ENCODE data around the gene FEZF1. TPM values are rescaled to one million over a fixed set of nuclear protein-coding genes. Genes with fewer than 3 reads are reported as not detected.

The FEZF1 gene
- total RNA-seq, 1 donor from 2014 or later: not detected

- TF ChIP-seq CTCF (IDR thresholded peaks at IDR 0.05; ENCODE audit: insufficient read depth, low read length, poor library complexity, severe bottlenecking): no peak
- Histone ChIP-seq H3K36me3 (ENCODE audit: control insufficient read depth, insufficient read depth, low read length) (no peaks in the 10 kb centered on the region), H3K27me3 (ENCODE audit: control insufficient read depth, insufficient read depth, low read length) (no peaks in the 10 kb centered on the region), H3K4me3 (ENCODE audit: low read depth, low read length) (no peak overlapping the region)
- no peak for DNase-seq (ENCODE audit: low read depth)
Observed at GRCh38 chr7:122339145-122339904, 34.8 kb upstream of the FEZF1 start.

- Histone ChIP-seq H3K4me3 (ENCODE audit: low read depth, low read length) (no peak overlapping the region), H3K27me3 (ENCODE audit: control insufficient read depth, insufficient read depth, low read length) (no peaks in the 10 kb centered on the region), H3K36me3 (ENCODE audit: control insufficient read depth, insufficient read depth, low read length) (no peaks in the 10 kb centered on the region)
- DNase-seq (ENCODE audit: low read depth): no peak
- no peak for TF ChIP-seq CTCF (IDR thresholded peaks at IDR 0.05; ENCODE audit: insufficient read depth, low read length, poor library complexity, severe bottlenecking)
Observed at GRCh38 chr7:122337011-122337410, 32.5 kb upstream of the FEZF1 start.

- no peak overlapping the region for H3K4me3 ChIP-seq (ENCODE audit: low read depth, low read length)
- H3K36me3 ChIP-seq (ENCODE audit: control insufficient read depth, insufficient read depth, low read length): no peaks in the 10 kb centered on the region
- no peaks in the 10 kb centered on the region for H3K27me3 ChIP-seq (ENCODE audit: control insufficient read depth, insufficient read depth, low read length)
- TF ChIP-seq CTCF (IDR thresholded peaks at IDR 0.05; ENCODE audit: insufficient read depth, low read length, poor library complexity, severe bottlenecking): no peak
- no peak for DNase-seq (ENCODE audit: low read depth)
Observed at GRCh38 chr7:122329145-122329802, 24.7 kb upstream of the FEZF1 start.

GRCh38 chr7:122327969-122328368 lies 23.4 kb upstream of the FEZF1 start:
- Histone ChIP-seq H3K36me3 (ENCODE audit: control insufficient read depth, insufficient read depth, low read length) (no peaks in the 10 kb centered on the region), H3K27me3 (ENCODE audit: control insufficient read depth, insufficient read depth, low read length) (no peaks in the 10 kb centered on the region), H3K4me3 (ENCODE audit: low read depth, low read length) (no peak overlapping the region)
- TF ChIP-seq CTCF (IDR thresholded peaks at IDR 0.05; ENCODE audit: insufficient read depth, low read length, poor library complexity, severe bottlenecking): no peak
- DNase-seq (ENCODE audit: low read depth): no peak

GRCh38 chr7:122316467-122317388 lies 12.2 kb upstream of the FEZF1 start:
- peaks cover 49% of the 10 kb centered on the region for H3K27me3 ChIP-seq (ENCODE audit: control insufficient read depth, insufficient read depth, low read length)
- TF ChIP-seq CTCF (IDR thresholded peaks at IDR 0.05; ENCODE audit: insufficient read depth, low read length, poor library complexity, severe bottlenecking): no peak
- H3K4me3 ChIP-seq (ENCODE audit: low read depth, low read length): no peak overlapping the region
- DNase-seq (ENCODE audit: low read depth): no peak
- H3K36me3 ChIP-seq (ENCODE audit: control insufficient read depth, insufficient read depth, low read length): no peaks in the 10 kb centered on the region
